ENCODE measurements around the gene TMEM59. TPM values are rescaled to one million over a fixed set of nuclear protein-coding genes. Genes with fewer than 3 reads are reported as not detected.
"Not testable (repeated sequence)": the region's sequence is repeated elsewhere in the genome, so short reads cannot be mapped to it uniquely, and the experiment has no call there.

Gene TMEM59
- total RNA-seq, 1 donor from 2014 or later: 366 TPM

- DNase-seq (ENCODE audit: low spot score): no peak
These were observed 887 bp upstream of the TMEM59 start for GRCh38 chr1:54053745-54054437.

DNA sequence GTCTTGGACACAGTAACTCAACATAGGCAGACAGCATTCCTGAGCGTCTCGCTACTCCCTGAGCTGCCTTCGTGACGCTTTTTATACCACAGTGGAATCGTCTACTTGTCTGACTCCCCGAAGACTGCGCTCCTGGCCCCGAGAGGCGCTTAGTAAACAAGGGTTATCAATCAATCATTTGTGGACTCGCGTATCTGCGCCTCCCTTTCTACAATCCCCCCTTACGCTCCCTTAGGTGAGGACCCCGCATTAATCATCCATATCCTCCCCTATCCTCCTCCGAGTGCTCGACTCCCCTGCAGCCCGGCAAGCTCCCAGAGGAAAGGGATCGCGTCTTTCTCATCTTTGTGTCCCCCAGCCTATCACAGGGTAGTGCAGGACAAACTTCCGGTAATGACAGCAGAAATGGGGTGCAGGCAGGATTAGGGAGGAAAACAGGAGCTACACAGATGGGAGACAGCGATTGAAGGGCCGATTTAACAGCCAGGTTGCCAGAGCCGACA, 522 bp downstream of the TMEM59 start:
- DNase-seq (ENCODE audit: low spot score): peak; percentile 56

- DNase-seq (ENCODE audit: low spot score): no peak
These were observed 1.0 kb downstream of the TMEM59 start for GRCh38 chr1:54051933-54052430.

- not testable (repeated sequence) for DNase-seq (ENCODE audit: low spot score)
These were observed 2.6 kb downstream of the TMEM59 start for GRCh38 chr1:54050435-54050834.

GRCh38 chr1:54047384-54048305, 5.4 kb downstream of the TMEM59 start:
- no peak for DNase-seq (ENCODE audit: low spot score)

DNA sequence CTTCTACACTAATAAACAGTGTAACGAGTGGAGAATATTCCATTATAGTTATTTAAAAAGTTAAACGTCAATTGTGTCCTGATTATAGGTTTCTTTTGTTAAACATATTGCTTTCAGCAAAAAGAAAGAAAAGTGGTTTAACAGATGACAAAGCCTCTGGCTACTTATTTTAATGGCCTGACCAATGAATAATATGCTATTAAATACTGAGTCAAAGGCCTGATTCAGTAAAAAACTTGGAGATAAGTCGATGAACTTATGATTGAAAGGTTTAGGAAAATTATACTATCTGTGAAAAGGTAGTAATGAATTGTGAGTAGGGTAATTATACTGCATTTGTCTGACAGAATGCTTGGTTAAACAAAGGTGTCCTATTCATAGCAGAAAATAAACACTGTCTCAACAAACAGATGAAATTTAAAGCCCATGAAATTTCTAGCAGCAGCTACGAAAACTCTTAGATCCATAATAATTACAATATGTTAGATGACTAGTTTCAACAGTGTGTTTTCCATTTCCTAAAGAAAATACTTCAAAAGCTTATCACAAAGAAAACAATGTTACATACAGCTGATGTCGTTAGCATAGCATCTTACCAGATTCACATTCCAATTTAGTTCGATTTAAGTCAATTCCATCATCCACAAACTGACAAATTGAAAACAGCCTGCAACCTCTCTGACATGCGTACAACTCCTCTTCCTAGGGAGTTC, 6.2 kb downstream of the TMEM59 start:
- DNase-seq (ENCODE audit: low spot score): no peak

GRCh38 chr1:54045496-54045895, 7.5 kb downstream of the TMEM59 start:
- no peak for DNase-seq (ENCODE audit: low spot score)

DNA sequence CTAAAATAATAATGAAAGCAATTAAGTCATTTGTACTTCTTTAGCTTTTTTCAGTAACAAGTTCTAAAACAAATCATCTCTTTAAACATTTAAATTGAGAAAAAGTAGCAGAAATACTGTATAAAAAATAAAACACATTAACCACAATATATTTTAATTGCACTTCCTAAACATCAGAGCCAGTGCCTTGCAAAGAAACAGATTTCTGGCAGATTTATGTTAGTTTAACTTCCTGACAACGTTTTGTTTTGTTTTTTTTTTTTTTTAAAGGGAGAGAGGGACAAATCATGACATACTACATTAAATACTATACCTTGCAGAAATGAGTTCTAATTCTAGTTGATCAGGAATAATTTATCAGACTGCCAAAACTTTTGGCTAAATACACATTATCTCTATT, 11.2 kb downstream of the TMEM59 start:
- no peak for DNase-seq (ENCODE audit: low spot score)

GRCh38 chr1:54037476-54037875, 15.5 kb downstream of the TMEM59 start:
- no peak for DNase-seq (ENCODE audit: low spot score)

DNA sequence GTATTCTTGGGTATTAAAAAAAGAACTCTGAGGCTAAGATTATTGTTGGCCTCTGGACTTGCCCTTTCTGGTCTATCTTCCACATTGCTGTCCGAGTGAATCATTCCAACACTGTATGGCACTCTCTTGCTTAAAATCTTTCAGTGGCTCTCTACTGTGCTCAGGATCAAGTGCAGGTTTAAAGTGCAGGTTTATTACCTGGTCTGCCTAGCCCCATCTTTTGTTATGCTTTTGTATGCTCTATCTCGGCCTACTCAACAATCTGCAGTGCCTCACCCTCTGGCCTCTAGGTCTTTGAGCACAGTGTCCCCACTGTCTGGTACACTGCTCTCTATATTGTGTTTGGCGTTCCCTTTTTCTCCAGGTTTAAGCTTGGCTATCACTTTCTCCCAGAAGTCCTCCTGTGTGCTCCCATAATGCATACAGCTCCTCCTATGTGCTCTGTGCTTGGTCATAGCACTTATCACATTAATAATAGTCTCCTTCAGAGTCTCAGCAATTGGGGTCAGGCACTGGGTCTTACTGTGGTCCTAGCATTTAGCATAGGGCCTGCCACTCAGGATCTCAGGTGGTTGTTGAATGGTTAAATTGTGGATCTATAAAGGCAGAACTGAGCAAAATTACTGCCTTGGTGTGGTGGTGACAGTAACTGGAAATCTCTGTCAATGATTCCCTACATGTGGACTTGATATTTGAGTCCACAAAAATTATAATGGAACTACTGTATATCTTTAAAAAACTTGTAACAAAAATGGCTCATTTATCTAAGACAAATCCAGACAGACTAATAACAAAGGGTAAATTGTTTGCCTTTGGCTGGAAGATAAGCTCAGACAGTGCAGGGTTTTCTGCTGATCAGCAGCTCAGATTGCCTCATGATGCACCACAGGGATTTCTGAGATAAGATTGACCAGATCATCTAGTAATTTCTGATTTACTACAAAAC, 24.4 kb downstream of the TMEM59 start:
- DNase-seq (ENCODE audit: low spot score): no peak

GRCh38 chr1:54027848-54028247, 25.2 kb downstream of the TMEM59 start:
- no peak for DNase-seq (ENCODE audit: low spot score)

GRCh38 chr1:54024811-54025210, 28.2 kb downstream of the TMEM59 start:
- DNase-seq (ENCODE audit: low spot score): not testable (repeated sequence)

DNA sequence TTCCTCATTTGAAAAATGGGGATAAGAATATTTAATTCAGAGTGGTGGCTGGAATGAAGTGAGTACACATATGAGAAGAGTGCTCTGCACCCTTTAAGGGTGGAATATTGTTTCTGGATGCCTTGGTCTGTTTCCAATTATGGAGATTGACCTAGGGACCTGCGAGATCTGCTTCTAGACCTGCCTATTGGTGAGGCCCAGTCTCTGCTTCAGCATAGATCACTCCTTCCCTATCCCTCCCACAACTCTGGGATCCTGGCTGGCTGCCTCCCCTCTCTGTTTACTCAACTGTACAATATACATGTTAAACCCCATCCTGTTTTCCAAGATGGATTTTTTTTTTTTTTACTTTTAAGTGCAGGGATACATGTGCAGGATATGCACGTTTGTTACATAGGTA, 28.6 kb downstream of the TMEM59 start:
- no peak for DNase-seq (ENCODE audit: low spot score)

DNA sequence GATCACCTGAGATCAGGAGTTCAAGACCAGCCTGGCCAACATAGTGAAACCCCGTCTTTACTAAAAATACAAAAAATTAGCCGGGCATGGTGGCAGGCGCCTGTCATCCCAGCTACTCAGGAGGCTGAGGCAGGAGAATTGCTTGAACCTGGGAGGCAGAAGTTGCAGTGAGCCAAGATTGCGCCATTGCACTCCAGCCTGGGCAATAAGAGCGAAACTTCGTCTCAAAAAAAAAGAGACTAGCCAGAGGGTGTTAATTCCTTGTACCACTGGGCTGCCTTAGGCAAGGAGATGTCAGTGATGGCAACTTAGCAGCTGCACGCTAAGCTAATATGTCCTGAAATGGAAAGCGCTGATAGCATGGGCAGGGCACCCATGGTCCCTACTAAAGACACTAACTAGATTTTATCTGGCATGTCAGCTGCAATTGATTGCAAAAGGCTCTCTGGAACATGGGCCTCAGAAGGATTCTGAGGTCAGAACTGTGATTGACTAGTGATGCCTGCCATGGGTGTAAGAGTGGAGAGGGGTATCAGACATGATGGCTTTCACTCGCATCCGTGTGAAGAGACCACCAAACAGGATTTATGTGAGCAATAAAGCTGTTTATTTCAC, 33.3 kb downstream of the TMEM59 start:
- DNase-seq (ENCODE audit: low spot score): not testable (repeated sequence)

GRCh38 chr1:54018635-54019034, 34.4 kb downstream of the TMEM59 start:
- DNase-seq (ENCODE audit: low spot score): no peak

DNA sequence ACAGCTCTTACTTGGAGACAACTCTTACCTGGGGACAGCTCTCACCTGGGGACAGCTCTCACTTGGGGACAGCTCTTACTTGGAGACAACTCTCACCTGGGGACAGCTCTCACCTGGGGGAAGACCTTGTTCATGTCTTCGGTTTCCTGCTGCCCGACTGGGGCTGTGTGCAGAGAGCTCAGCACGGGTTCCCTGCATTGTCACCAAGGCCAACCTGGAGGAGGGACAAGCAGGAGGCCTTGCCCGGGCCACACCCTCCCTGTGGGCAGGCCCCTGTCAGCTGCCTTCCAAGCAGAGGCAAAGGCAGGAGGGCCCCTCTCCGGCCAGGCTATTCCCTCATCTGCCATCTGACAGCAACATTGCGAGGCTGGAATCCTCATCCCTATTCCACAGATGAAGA, 35.0 kb downstream of the TMEM59 start, which contains the start of gene LDLRAD1:
TSS of gene LDLRAD1 (minus strand) at position 208 of the 400 bp plus-strand sequence. CDS start at position 134, 74 bp downstream.
- DNase-seq (ENCODE audit: low spot score): no peak

GRCh38 chr1:54016343-54017282, 36.4 kb downstream of the TMEM59 start:
- peak; percentile 66 for DNase-seq (ENCODE audit: low spot score)

GRCh38 chr1:54014009-54014629, 38.9 kb downstream of the TMEM59 start:
- no peak for DNase-seq (ENCODE audit: low spot score)

Data from ureter (tissue), 1 donor.